ENCODE data around the gene NDC80. TPM values are rescaled to one million over a fixed set of nuclear protein-coding genes. Genes with fewer than 3 reads are reported as not detected.

Gene NDC80
- total RNA-seq, 1 donor from 2014 or later = 98.1 TPM

- H3K4me1 Mint-ChIP-seq = peaks cover 24% of the 10 kb centered on the region
- peaks cover 22% of the 10 kb centered on the region for H3K4me1 ChIP-seq
- H2AFZ ChIP-seq (replicated peaks) = no peak overlapping the region
- peaks cover 12% of the 10 kb centered on the region for H3K36me3 Mint-ChIP-seq
- peaks cover 8% of the 10 kb centered on the region for H4K20me1 ChIP-seq (ENCODE audit: low read depth)
- H3K27me3 Mint-ChIP-seq (ENCODE audit: insufficient read depth, low read depth) = peaks cover 2% of the 10 kb centered on the region
- H3F3A ChIP-seq (ENCODE audit: low read depth) = peaks cover 14% of the 10 kb centered on the region
- no peaks in the 10 kb centered on the region for H3K27me3 ChIP-seq
- peak overlapping the region; percentile 63 for H3K9ac ChIP-seq
- no peaks in the 10 kb centered on the region for H3K9me3 ChIP-seq (ENCODE audit: low read depth)
- peaks cover 35% of the 10 kb centered on the region for H3K36me3 ChIP-seq
- TF ChIP-seq EZH2phosphoT487 (IDR thresholded peaks at IDR 0.05) = no peak
- TF ChIP-seq EZH2 (IDR thresholded peaks at IDR 0.05) = no peak
- no peak for TF ChIP-seq CTCF (IDR thresholded peaks at IDR 0.05)
- no peaks in the 10 kb centered on the region for H3K9me3 Mint-ChIP-seq
- no peak overlapping the region for H3K27ac ChIP-seq
- peak overlapping the region; percentile 84 for H3K4me3 ChIP-seq
- H3K79me2 ChIP-seq (ENCODE audit: low read depth) = peaks cover 74% of the 10 kb centered on the region
- peak overlapping the region; percentile 98 for H3K4me2 ChIP-seq
- no peak for DNase-seq (ENCODE audit: low spot score)
- H3K27ac Mint-ChIP-seq = no peak overlapping the region
- H3K4me3 Mint-ChIP-seq = peak overlapping the region; percentile 97
These were observed 2.1 kb downstream of the NDC80 start for GRCh38 chr18:2573408-2573807.

GRCh38 chr18:2587788-2588187 is 16.4 kb downstream of the NDC80 start:
- H3K9me3 ChIP-seq (ENCODE audit: low read depth) = no peaks in the 10 kb centered on the region
- no peaks in the 10 kb centered on the region for H3F3A ChIP-seq (ENCODE audit: low read depth)
- H3K27me3 ChIP-seq = no peaks in the 10 kb centered on the region
- peaks cover 21% of the 10 kb centered on the region for H3K36me3 ChIP-seq
- no peak for DNase-seq (ENCODE audit: low spot score)
- Mint-ChIP-seq H3K4me1 (no peaks in the 10 kb centered on the region), H3K36me3 (peaks cover 16% of the 10 kb centered on the region), H3K9me3 (no peaks in the 10 kb centered on the region), H3K27me3 (ENCODE audit: insufficient read depth, low read depth) (no peaks in the 10 kb centered on the region), H3K27ac (no peak overlapping the region), H3K4me3 (no peak overlapping the region)
- TF ChIP-seq CTCF (IDR thresholded peaks at IDR 0.05) (no peak), EZH2 (IDR thresholded peaks at IDR 0.05) (no peak), EZH2phosphoT487 (IDR thresholded peaks at IDR 0.05) (no peak)
- H3K4me3 ChIP-seq = no peak overlapping the region
- H3K9ac ChIP-seq = no peak overlapping the region
- H3K27ac ChIP-seq = no peak overlapping the region
- no peak overlapping the region for H2AFZ ChIP-seq (replicated peaks)
- H4K20me1 ChIP-seq (ENCODE audit: low read depth) = no peaks in the 10 kb centered on the region
- no peaks in the 10 kb centered on the region for H3K4me1 ChIP-seq
- no peak overlapping the region for H3K4me2 ChIP-seq
- no peaks in the 10 kb centered on the region for H3K79me2 ChIP-seq (ENCODE audit: low read depth)

- no peak for DNase-seq (ENCODE audit: low spot score)
- Histone ChIP-seq H3K4me1 (no peaks in the 10 kb centered on the region), H3K27me3 (no peaks in the 10 kb centered on the region), H3K4me2 (no peak overlapping the region), H3K79me2 (ENCODE audit: low read depth) (no peaks in the 10 kb centered on the region), H3K36me3 (peaks cover 27% of the 10 kb centered on the region), H3K4me3 (no peak overlapping the region), H4K20me1 (ENCODE audit: low read depth) (no peaks in the 10 kb centered on the region), H2AFZ (replicated peaks) (no peak overlapping the region), H3F3A (ENCODE audit: low read depth) (no peaks in the 10 kb centered on the region), H3K9me3 (ENCODE audit: low read depth) (no peaks in the 10 kb centered on the region), H3K9ac (no peak overlapping the region), H3K27ac (no peak overlapping the region)
- H3K27ac Mint-ChIP-seq = no peak overlapping the region
- H3K36me3 Mint-ChIP-seq = peaks cover 15% of the 10 kb centered on the region
- no peaks in the 10 kb centered on the region for H3K27me3 Mint-ChIP-seq (ENCODE audit: insufficient read depth, low read depth)
- H3K4me3 Mint-ChIP-seq = no peak overlapping the region
- H3K4me1 Mint-ChIP-seq = no peaks in the 10 kb centered on the region
- TF ChIP-seq EZH2phosphoT487 (IDR thresholded peaks at IDR 0.05) = no peak
- no peak for TF ChIP-seq EZH2 (IDR thresholded peaks at IDR 0.05)
- TF ChIP-seq CTCF (IDR thresholded peaks at IDR 0.05) = no peak
- no peaks in the 10 kb centered on the region for H3K9me3 Mint-ChIP-seq
These were observed 17.4 kb downstream of the NDC80 start for GRCh38 chr18:2588666-2589344.

All from neural progenitor cell (in vitro differentiated cells).